Fibroblast of the aortic adventitia (primary cell): ENCODE results near the gene ABHD12. TPM values are rescaled to one million over a fixed set of nuclear protein-coding genes. Genes with fewer than 3 reads are reported as not detected.

Experiments
- DNase-seq: peaks from one replicate; pipeline ENCODE4 v3.0.0-alpha.2; 2010; ENCODE audit warnings: low read depth
- H3K4me3 ChIP-seq: 2 replicates; pipeline ENCODE4 v1.5.1; 2011; ENCODE audit warnings: low read depth, mild to moderate bottlenecking, control low read depth, low read length, moderate library complexity
- small RNA-seq: library from RNA; depleted of rRNA; stranded (forward); fragments of <200 nt; gene quantifications from one replicate; pipeline ENCODE3, GENCODE V24; 2012
- total RNA-seq: library from RNA; depleted of rRNA; stranded (reverse); fragments of >200 nt; gene quantifications from 2 replicates; pipeline ENCODE4 v1.2.3, GENCODE V29; 2012; ENCODE audit warnings: low replicate concordance
- TF ChIP-seq, protein P1 (sequence below): IDR thresholded peaks from 2 replicates; pipeline ENCODE4 v1.5.1; 2011; ENCODE audit warnings: mild to moderate bottlenecking, low read length, control low read depth, inconsistent platforms; ENCODE audit not compliant: insufficient read depth

The ABHD12 gene
- total RNA-seq, 1 donor, result 25.9 TPM

DNA sequence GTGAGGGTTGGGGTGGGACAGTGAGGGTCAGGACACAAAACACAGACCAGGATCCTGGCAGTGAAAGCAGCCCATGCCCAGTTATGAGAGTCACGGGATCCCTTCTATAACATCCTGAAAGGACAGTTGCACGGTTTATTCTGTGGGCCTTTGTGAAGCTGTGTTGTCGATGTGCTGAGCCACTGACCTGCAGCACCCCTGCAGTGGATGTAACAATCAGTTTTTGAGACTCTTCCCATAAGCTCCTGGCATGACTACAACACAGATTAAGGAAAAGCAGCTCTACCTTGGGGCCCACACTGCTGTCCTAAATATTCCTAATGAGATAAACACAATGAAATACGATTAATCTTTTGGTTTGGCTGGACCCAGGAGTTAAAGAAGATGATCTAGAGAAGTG, 139.1 kb downstream of the ABHD12 start:
- no peak for DNase-seq
- TF ChIP-seq, protein P1, sequence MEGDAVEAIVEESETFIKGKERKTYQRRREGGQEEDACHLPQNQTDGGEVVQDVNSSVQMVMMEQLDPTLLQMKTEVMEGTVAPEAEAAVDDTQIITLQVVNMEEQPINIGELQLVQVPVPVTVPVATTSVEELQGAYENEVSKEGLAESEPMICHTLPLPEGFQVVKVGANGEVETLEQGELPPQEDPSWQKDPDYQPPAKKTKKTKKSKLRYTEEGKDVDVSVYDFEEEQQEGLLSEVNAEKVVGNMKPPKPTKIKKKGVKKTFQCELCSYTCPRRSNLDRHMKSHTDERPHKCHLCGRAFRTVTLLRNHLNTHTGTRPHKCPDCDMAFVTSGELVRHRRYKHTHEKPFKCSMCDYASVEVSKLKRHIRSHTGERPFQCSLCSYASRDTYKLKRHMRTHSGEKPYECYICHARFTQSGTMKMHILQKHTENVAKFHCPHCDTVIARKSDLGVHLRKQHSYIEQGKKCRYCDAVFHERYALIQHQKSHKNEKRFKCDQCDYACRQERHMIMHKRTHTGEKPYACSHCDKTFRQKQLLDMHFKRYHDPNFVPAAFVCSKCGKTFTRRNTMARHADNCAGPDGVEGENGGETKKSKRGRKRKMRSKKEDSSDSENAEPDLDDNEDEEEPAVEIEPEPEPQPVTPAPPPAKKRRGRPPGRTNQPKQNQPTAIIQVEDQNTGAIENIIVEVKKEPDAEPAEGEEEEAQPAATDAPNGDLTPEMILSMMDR, result no peak
- no peak overlapping the region for H3K4me3 ChIP-seq

DNA sequence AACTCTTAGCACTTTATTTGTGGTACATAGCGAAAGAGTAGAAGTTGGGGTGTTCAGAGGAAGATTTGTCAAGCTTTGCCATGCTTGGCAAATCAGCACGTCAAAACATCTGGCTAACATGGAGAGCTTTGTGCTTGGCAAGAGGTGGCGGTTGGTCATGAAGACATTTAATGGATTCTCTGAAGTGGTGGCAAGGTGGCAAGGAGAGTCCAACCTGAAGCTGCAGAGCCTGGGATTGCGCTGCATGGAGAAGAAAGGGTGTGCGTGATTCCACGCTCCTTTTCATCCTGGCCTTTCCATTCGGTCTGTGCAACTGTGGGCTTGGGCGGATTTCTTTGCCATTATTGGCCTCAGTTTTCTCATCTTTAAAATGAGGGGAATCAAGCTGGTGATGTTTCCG, 139.6 kb downstream of the ABHD12 start:
- TF ChIP-seq, protein P1, result no peak
- DNase-seq, result no peak
- no peak overlapping the region for H3K4me3 ChIP-seq

DNA sequence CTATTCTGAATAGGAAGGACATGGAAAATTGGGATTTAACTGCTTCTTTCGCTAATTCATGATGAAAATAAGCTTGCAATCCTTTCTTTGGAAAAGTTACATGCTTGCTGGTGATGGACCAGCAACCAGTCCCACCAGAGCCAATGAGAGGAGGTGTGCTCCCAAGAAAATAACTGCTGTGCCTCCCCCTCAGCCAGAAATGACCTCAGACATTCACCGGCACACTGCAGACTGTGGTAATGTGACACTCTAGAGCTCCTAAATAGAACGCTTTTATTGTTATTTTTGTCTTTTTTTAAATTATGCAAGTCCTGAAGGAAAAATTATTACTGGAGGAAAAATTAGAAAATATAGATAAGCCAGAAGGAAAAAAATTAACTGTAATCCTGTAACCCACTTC, 140.1 kb downstream of the ABHD12 start:
- no peak for DNase-seq
- TF ChIP-seq, protein P1, result no peak
- peak overlapping the region; percentile 56 for H3K4me3 ChIP-seq

Small RNAs within 50 kb of the gene (small RNA-seq; reads per million reads assigned to genes)
- gene AL121772.2, result not detected

Other genes with a start within 250 kb of the ABHD12 start
- 17.7 and 40.5 TPM in 2 replicates for gene ENTPD6, start 195.1 kb downstream of the ABHD12 start, total RNA-seq
- 87.8 and 203 TPM in 2 replicates for gene PYGB, start 142.8 kb downstream of the ABHD12 start, total RNA-seq
- 7.9 and 15.9 TPM in 2 replicates for gene GINS1, start 16.8 kb upstream of the ABHD12 start, total RNA-seq
- gene NINL, start 194.7 kb upstream of the ABHD12 start, total RNA-seq, result 6.5 and 31.0 TPM in 2 replicates
- 9.3 and 13.7 TPM in 2 replicates for gene NANP, start 233.2 kb upstream of the ABHD12 start, total RNA-seq